Myocyte (in vitro differentiated cells): ENCODE results near the gene ZP4. TPM values are rescaled to one million over a fixed set of nuclear protein-coding genes. Genes with fewer than 3 reads are reported as not detected.
"Not testable (repeated sequence)": the region's sequence is repeated elsewhere in the genome, so short reads cannot be mapped to it uniquely, and the experiment has no call there.

ENCODE experiments used
- DNase-seq: peaks from one replicate; pipeline ENCODE4 v3.0.0-alpha.2; 2012; ENCODE audit warnings: low read depth
- total RNA-seq: library from RNA; depleted of rRNA; stranded (reverse); fragments of >200 nt; gene quantifications from 2 replicates; pipeline ENCODE4 v1.2.3, GENCODE V29; 2014

The ZP4 gene
- total RNA-seq, 1 donor from 2014 or later = not detected

GRCh38 chr1:237877631-237878030 is 13.1 kb downstream of the ZP4 start:
- peak; percentile 32 for DNase-seq

- DNase-seq = no peak
Measured at GRCh38 chr1:237875291-237875690, 15.4 kb downstream of the ZP4 start.

- DNase-seq = peak; percentile 63
Measured at GRCh38 chr1:237873487-237874211, 17.1 kb downstream of the ZP4 start.

DNA sequence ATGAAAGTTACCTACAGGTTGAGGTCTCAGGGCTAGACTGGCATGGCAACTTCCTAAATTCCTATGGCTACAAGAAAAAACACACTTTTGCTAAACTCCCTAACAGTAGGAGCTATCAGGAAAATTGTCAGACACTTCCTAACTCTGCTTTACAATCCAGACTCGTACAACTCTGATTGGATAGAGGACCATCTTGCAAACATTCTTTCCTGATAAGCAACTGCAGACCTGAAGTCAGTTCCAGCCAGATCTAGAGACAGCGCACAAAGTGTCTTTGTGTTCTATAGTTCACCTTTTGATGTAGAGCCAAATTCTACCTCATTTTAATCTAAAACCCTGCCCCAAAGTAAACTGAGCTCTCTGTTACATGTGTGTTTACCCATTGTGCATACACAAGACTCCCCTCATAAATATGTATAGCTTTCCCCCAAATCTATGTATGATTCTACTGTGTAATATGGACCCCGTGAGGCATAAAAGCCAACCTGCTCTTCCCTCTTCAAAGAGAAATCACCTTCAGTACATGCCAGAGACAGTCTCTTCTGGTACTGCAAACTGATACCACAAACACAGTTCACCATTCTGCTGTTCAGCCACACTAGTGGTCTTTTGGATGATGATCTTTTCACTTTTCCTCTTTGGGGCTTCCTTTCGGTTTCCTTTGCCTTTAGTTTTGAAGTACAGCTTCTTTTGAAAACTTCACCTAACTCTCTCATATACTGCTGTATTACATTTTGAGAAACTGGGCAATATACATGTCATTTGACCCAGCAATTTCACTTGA is 21.7 kb downstream of the ZP4 start:
- DNase-seq = no peak

GRCh38 chr1:237867380-237867888 is 23.3 kb downstream of the ZP4 start:
- no peak for DNase-seq

- peak; percentile 71 for DNase-seq
Measured at GRCh38 chr1:237864338-237865244, 26.1 kb downstream of the ZP4 start.

GRCh38 chr1:237863234-237863633 is 27.5 kb downstream of the ZP4 start:
- no peak for DNase-seq

- DNase-seq = no peak
Measured at GRCh38 chr1:237861944-237862343, 28.8 kb downstream of the ZP4 start.

DNA sequence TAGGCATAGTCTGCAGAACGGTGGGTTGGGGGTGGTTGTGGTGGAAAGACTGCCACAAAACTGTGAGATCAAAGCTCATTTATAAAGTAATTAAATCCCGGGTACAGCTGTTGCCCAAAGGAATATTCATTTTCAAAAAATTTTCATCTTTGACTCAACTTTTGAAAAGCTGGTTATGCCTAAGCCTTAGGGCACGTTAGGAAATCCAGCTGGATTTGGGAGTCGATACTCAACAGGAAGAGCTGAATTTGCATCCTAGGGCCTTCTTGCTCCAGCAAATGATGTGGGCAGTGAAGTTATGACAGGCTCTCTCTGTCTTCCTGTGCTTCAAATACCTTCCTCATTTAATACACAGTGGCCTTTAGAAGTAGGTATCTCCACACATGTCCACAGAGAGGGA is 31.7 kb downstream of the ZP4 start:
- DNase-seq = no peak

DNA sequence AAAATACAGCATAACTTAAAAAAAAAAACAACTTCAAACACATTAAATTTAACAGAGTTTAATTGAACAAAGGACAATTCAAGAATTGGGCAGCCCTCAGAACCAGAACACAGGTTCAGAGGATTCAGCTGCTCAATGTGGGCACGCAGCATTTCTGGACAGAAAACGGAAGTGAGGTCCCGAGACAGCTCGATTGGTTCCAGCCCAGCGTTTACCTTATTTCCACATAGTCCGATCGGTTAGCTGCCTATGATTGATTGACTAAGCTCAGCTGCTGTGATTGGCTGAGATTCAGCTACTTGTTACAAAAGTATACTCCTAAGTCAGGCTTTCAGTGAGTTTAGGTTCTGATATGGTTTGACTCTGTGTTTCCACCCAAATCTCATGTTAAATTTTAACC is 33.3 kb downstream of the ZP4 start:
- no peak for DNase-seq

GRCh38 chr1:237852342-237852741 is 38.4 kb downstream of the ZP4 start:
- DNase-seq = no peak

GRCh38 chr1:237851210-237851845 is 39.4 kb downstream of the ZP4 start:
- DNase-seq = peak; percentile 43

DNA sequence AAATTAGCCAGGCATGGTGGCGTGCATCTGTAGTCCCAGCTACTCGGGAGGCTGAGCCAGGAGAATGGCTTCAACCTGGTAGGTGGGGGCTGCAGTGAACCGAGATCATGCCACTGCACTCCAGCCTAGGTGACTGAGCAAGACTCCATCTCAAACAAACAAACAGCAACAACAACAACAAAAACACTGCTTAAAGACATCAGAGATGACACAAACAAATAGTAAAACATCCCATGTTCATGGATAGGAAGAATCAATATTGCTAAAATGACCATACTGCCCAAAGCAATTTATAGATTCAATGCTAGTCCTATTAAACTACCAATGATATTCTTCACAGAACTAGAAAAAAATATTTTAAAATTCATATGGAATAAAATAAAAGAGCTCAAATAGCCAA is 47.2 kb downstream of the ZP4 start:
- DNase-seq = not testable (repeated sequence)

DNA sequence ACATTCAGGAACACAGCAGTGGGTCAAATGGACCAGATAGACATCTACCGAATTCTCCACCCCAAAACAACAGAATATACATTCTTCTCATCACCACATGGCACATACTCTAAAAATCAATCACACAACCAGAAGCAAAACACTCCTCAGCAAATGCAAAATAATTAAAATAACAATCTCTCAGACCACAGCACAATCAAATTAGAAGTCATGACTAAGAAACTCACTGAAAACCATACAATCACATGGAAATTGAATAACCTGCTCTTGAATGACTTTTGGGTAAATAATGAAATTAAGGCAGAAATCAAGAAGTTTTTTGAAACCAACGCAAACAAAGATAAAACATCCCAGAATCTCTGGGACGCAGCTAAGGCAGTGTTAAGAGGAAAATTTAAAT is 49.2 kb downstream of the ZP4 start:
- DNase-seq = no peak

DNA sequence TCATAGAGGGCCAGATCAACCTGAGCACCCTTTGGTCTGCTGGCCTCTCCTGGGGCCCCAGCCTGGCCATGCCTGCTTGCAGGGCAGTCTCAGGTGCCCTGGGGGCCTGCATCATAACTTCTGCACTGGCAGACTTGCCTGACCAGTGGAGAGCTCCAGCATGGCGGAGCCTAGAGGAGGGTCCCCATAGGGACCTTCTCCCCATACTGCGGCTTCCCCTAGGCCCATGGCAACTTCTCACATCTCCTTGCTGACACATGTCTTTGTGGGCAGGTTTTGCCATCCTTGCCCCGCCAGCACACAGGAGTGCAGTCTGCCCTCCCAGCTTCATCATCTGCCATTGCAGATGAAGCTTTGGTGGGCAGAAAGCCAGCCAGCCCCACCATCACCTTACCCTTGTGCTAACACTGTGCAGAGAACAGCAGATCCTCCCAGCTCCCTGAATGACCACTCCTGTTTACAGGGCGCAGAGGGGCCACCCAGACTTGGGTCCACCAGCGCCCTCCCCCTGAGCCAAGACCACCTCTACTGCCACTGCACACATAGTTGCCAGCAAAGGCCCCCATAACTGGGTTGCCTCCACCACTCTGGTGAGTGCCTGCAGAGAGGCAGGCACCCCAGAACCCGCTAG is 51.7 kb downstream of the ZP4 start:
- DNase-seq = no peak

DNA sequence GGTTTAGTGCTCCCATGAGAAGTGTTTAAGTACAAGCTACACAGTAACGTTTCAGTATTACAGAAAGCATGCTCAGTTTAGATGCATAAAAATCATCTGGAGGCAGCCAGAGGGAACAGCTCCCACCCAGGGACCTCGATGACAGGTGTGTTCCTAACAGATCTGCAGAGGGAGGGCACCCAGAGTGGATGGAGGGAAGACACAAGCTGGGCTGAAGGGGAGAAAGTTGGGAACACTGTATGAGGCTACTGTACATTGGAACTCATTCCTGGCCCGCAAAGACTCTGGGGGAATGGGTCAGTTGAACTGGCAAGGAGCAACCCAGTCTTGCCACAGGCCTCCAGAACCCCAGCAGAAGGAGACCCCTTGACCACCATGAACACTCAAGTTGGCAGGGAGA is 52.4 kb downstream of the ZP4 start:
- DNase-seq = no peak

GRCh38 chr1:237834461-237834860 is 56.3 kb downstream of the ZP4 start:
- no peak for DNase-seq

DNA sequence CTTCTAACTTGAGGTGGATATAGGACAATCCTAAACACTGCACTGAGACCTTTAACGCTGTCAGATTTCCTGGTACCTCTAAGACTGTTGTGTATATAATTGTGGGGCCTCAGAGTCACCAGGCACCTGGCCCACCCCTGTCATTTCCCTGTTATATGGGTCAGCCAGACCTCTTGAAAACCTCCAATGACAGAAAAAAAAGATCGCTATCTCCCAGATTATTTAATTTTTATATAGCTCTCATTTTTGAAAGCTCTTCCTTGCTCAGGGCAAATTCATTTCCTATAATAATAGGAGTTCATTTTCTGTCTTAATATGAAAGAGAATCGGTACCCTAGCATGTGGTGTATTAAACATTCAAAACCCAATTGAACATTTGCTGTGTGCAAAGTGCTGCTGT is 56.7 kb downstream of the ZP4 start:
- DNase-seq = no peak

GRCh38 chr1:237832858-237833257 is 57.9 kb downstream of the ZP4 start:
- DNase-seq = no peak
